ENCODE measurements around the gene C3orf20. TPM values are rescaled to one million over a fixed set of nuclear protein-coding genes. Genes with fewer than 3 reads are reported as not detected.

C3orf20 gene
- total and polyA plus RNA-seq, 2 donors (not counting 1 experiment from before 2014, with no cell fraction given): 0.12 to 0.34 TPM

DNA sequence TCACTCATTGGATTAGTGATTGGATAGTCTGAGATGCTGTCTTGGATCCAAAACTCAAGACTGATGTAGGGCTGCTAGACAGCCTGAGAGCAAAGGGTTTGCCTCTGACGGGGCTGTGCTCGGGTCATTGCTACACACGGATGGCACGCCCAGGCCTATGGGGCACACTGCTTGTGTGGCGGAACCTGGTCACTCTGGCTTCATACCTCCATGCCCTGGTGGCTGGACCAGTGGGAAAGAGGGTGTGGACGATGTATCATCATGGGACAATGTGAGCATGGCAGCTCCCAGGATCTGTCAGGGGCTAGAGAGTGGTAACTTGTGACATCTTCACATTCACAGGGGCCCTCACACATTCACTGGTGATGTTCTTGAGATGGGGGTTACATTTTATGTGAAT, 41.5 kb upstream of the C3orf20 start:
- Mint-ChIP-seq H3K4me3 (no peak overlapping the region), H3K27me3 (peaks cover 61% of the 10 kb centered on the region), H3K9me3 (ENCODE audit: insufficient read depth) (no peaks in the 10 kb centered on the region), H3K4me1 (no peaks in the 10 kb centered on the region), H3K27ac (no peak overlapping the region)
- no peak overlapping the region for H3K4me2 ChIP-seq (replicated peaks; ENCODE audit: low read depth, low read length, poor library complexity, severe bottlenecking)
- no peak overlapping the region for H3K4me3 ChIP-seq (ENCODE audit: control extremely low read depth in 1 of 5, extremely low read depth in 1 of 5, insufficient read depth in 1 of 5, low read depth in 2 of 5, low read length in 4 of 5)
- DNase-seq: no peak
- no peak overlapping the region for H3K9ac ChIP-seq (ENCODE audit: low read length)
- intact Hi-C loops (cut with micrococcal nuclease): no loop called here
- H3K27me3 ChIP-seq (replicated peaks in 1 of 4; ENCODE audit: control extremely low read depth in 1 of 4, control insufficient read depth in 3 of 4, insufficient read depth in 4 of 4, low read length in 3 of 4): peaks cover 0 to 45% (median 17%) of the 10 kb centered on the region in 4 experiments
- no peak for ATAC-seq (ENCODE audit: low read depth)
- ChIA-PET CTCF (interaction anchor here (3.5 kb wide), 1 partner anchor 288 kb away, joined by 23 read pairs; no protein-coding TSS in a partner anchor), POLR2A (no interaction called here)
- TF ChIP-seq EZH2 (IDR thresholded peaks at IDR 0.05; ENCODE audit: borderline replicate concordance, insufficient read depth, low read depth, low read length, poor library complexity, severe bottlenecking): no peak
- TF ChIP-seq, protein P1, sequence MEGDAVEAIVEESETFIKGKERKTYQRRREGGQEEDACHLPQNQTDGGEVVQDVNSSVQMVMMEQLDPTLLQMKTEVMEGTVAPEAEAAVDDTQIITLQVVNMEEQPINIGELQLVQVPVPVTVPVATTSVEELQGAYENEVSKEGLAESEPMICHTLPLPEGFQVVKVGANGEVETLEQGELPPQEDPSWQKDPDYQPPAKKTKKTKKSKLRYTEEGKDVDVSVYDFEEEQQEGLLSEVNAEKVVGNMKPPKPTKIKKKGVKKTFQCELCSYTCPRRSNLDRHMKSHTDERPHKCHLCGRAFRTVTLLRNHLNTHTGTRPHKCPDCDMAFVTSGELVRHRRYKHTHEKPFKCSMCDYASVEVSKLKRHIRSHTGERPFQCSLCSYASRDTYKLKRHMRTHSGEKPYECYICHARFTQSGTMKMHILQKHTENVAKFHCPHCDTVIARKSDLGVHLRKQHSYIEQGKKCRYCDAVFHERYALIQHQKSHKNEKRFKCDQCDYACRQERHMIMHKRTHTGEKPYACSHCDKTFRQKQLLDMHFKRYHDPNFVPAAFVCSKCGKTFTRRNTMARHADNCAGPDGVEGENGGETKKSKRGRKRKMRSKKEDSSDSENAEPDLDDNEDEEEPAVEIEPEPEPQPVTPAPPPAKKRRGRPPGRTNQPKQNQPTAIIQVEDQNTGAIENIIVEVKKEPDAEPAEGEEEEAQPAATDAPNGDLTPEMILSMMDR (IDR thresholded peaks at IDR 0.05): no peak
- no peaks in the 10 kb centered on the region for H3K79me2 ChIP-seq (ENCODE audit: control insufficient read depth, insufficient read depth, low read length)
- no peaks in the 10 kb centered on the region for H4K20me1 ChIP-seq (ENCODE audit: control insufficient read depth, insufficient read depth, low read length, poor library complexity, severe bottlenecking)
- no peak overlapping the region for H2AFZ ChIP-seq (ENCODE audit: insufficient read depth, low read depth, low read length, poor library complexity, severe bottlenecking)
- no peaks in the 10 kb centered on the region for H3K36me3 ChIP-seq (replicated peaks in 1 of 2; ENCODE audit: control extremely low read depth in 1 of 2, control insufficient read depth in 1 of 2, extremely low read depth in 1 of 2, insufficient read depth in 2 of 2, low read length in 1 of 2)
- no peak overlapping the region for H3K27ac ChIP-seq (ENCODE audit: low read length in 2 of 2)
- WGBS (ENCODE audit: insufficient coverage): 88% methylated on average over 5 of the region's 6 CpGs
- H3K4me1 ChIP-seq (ENCODE audit: control insufficient read depth in 2 of 2, insufficient read depth in 2 of 2, low read length in 2 of 2): no peaks in the 10 kb centered on the region
- peaks cover 0 to 7% (median 0%) of the 10 kb centered on the region in 3 donors for H3K9me3 ChIP-seq (ENCODE audit: control extremely low read depth in 1 of 3, control insufficient read depth in 2 of 3, insufficient read depth in 1 of 3, low read length in 2 of 3)

DNA sequence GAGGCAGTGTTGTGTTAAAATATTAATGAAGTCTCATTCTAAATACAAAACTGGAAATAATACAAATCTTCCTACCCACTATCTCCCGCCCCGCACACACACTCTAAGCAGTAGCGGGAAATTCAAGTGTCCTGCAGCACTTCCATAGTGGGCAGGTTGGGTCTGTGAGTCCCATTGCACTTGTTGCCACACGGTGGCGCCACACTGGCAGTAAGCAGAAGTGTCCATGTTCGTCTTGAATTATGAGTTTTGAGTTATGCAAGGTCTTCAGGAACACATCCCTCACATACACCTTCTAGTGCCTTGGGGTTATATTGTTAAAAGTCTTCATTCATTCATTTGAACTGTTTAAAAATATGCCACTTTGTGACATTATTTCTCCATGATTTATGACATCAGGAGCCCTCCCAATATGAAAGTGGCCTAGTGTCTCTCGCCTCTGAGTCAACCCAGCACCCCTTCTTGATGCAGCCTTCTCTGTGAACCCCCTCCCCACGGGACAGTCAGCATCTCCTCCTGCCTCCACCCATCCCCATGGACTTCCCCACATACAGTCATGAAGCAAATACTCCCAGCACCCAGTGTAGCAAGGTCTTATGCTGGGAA, 41.0 kb upstream of the C3orf20 start:
- H3K27me3 Mint-ChIP-seq: peaks cover 65% of the 10 kb centered on the region
- H3K4me2 ChIP-seq (replicated peaks; ENCODE audit: low read depth, low read length, poor library complexity, severe bottlenecking): no peak overlapping the region
- no peak overlapping the region for H3K4me3 Mint-ChIP-seq
- 61% methylated on average over 4 of the region's 8 CpGs for WGBS (ENCODE audit: insufficient coverage)
- ChIA-PET POLR2A (no interaction called here), CTCF (interaction anchor here (3.4 to 3.5 kb wide), 2 partner anchors 287 kb away, joined by 16 to 23 read pairs; no protein-coding TSS in a partner anchor)
- TF ChIP-seq EZH2 (IDR thresholded peaks at IDR 0.05; ENCODE audit: borderline replicate concordance, insufficient read depth, low read depth, low read length, poor library complexity, severe bottlenecking): no peak
- TF ChIP-seq, protein P1 (IDR thresholded peaks at IDR 0.05): peak; percentile 81
- H4K20me1 ChIP-seq (ENCODE audit: control insufficient read depth, insufficient read depth, low read length, poor library complexity, severe bottlenecking): no peaks in the 10 kb centered on the region
- peaks cover 0 to 49% (median 22%) of the 10 kb centered on the region in 4 experiments for H3K27me3 ChIP-seq (replicated peaks in 1 of 4; ENCODE audit: control extremely low read depth in 1 of 4, control insufficient read depth in 3 of 4, insufficient read depth in 4 of 4, low read length in 3 of 4)
- H3K79me2 ChIP-seq (ENCODE audit: control insufficient read depth, insufficient read depth, low read length): no peaks in the 10 kb centered on the region
- no peaks in the 10 kb centered on the region for H3K4me1 ChIP-seq (ENCODE audit: control insufficient read depth in 2 of 2, insufficient read depth in 2 of 2, low read length in 2 of 2)
- intact Hi-C loops (cut with micrococcal nuclease): no loop called here
- H3K4me3 ChIP-seq (ENCODE audit: control extremely low read depth in 1 of 5, extremely low read depth in 1 of 5, insufficient read depth in 1 of 5, low read depth in 2 of 5, low read length in 4 of 5): no peak overlapping the region
- no peak overlapping the region for H3K27ac ChIP-seq (ENCODE audit: low read length in 2 of 2)
- no peak overlapping the region for H2AFZ ChIP-seq (ENCODE audit: insufficient read depth, low read depth, low read length, poor library complexity, severe bottlenecking)
- no peak overlapping the region for H3K9ac ChIP-seq (ENCODE audit: low read length)
- H3K4me1 Mint-ChIP-seq: no peaks in the 10 kb centered on the region
- peaks cover 0 to 2% (median 0%) of the 10 kb centered on the region in 3 donors for H3K9me3 ChIP-seq (ENCODE audit: control extremely low read depth in 1 of 3, control insufficient read depth in 2 of 3, insufficient read depth in 1 of 3, low read length in 2 of 3)
- H3K27ac Mint-ChIP-seq: no peak overlapping the region
- peak; percentile 62 for DNase-seq
- H3K9me3 Mint-ChIP-seq (ENCODE audit: insufficient read depth): no peaks in the 10 kb centered on the region
- ATAC-seq (ENCODE audit: low read depth): peak; percentile 60
- H3K36me3 ChIP-seq (replicated peaks in 1 of 2; ENCODE audit: control extremely low read depth in 1 of 2, control insufficient read depth in 1 of 2, extremely low read depth in 1 of 2, insufficient read depth in 2 of 2, low read length in 1 of 2): no peaks in the 10 kb centered on the region
